Activated CD4-positive, CD25-positive, alpha-beta regulatory T cell treated with anti-CD3 and anti-CD28 coated beads, Interleukin-2, amount 50 U/mL, for 72 hours (primary cell): Measurements from ENCODE around the gene MESP1.
A peak's percentile ranks its signal among the peaks of the same experiment; 100 is the strongest.
"Not testable (repeated sequence)": the region's sequence is repeated elsewhere in the genome, so short reads cannot be mapped to it uniquely, and the experiment has no call there.

ENCODE experiments used
- DNase-seq: peaks from one replicate; pipeline ENCODE4 v3.0.0; 2021

Gene MESP1

GRCh38 chr15:89750560-89751542, at the start of gene MESP1:
MESP1 (minus strand) TSS chr15:89751249; CDS start chr15:89751231, 18 bp downstream.
- DNase-seq: peak; percentile 91

GRCh38 chr15:89799918-89800498, 49.0 kb upstream of the MESP1 start:
- no peak for DNase-seq

- no peak for DNase-seq
Measured at GRCh38 chr15:89799011-89799911, 48.2 kb upstream of the MESP1 start.

- no peak for DNase-seq
Measured at GRCh38 chr15:89797678-89798201, 46.7 kb upstream of the MESP1 start.

GRCh38 chr15:89795996-89796395, 44.9 kb upstream of the MESP1 start:
- DNase-seq: no peak

GRCh38 chr15:89794627-89795241, 43.7 kb upstream of the MESP1 start:
- no peak for DNase-seq

- DNase-seq: no peak
Measured at GRCh38 chr15:89792106-89792805, 41.2 kb upstream of the MESP1 start.

- no peak for DNase-seq
Measured at GRCh38 chr15:89790661-89791060, 39.6 kb upstream of the MESP1 start.

GRCh38 chr15:89790206-89790605, 39.2 kb upstream of the MESP1 start:
- DNase-seq: no peak

- DNase-seq: not testable (repeated sequence)
Measured at GRCh38 chr15:89788585-89788984, 37.5 kb upstream of the MESP1 start.

- DNase-seq: no peak
Measured at GRCh38 chr15:89787944-89788343, 36.9 kb upstream of the MESP1 start.

GRCh38 chr15:89785774-89786140, 34.7 kb upstream of the MESP1 start:
- no peak for DNase-seq

GRCh38 chr15:89785064-89785773, 34.2 kb upstream of the MESP1 start:
- DNase-seq: no peak

- DNase-seq: no peak
Measured at GRCh38 chr15:89784686-89784960, 33.6 kb upstream of the MESP1 start.

- DNase-seq: no peak
Measured at GRCh38 chr15:89783861-89784685, 33.0 kb upstream of the MESP1 start.

- DNase-seq: no peak
Measured at GRCh38 chr15:89783111-89783860, 32.2 kb upstream of the MESP1 start.

GRCh38 chr15:89782619-89782950, 31.5 kb upstream of the MESP1 start:
- DNase-seq: not testable (repeated sequence)

- no peak for DNase-seq
Measured at GRCh38 chr15:89781891-89782618, 31.0 kb upstream of the MESP1 start.

GRCh38 chr15:89781055-89781454, 30.0 kb upstream of the MESP1 start:
- DNase-seq: no peak
